HUDEP-2 (cell line): ENCODE measurements around the gene ZBTB20.

Experiments
- DNase-seq, 76 experiments: peaks; one replicate each; lab custom pipeline; 2025; ENCODE audit not compliant: unreplicated experiment in 76 of 76; lab: John Stamatoyannopoulos, UW

ZBTB20 gene

DNA sequence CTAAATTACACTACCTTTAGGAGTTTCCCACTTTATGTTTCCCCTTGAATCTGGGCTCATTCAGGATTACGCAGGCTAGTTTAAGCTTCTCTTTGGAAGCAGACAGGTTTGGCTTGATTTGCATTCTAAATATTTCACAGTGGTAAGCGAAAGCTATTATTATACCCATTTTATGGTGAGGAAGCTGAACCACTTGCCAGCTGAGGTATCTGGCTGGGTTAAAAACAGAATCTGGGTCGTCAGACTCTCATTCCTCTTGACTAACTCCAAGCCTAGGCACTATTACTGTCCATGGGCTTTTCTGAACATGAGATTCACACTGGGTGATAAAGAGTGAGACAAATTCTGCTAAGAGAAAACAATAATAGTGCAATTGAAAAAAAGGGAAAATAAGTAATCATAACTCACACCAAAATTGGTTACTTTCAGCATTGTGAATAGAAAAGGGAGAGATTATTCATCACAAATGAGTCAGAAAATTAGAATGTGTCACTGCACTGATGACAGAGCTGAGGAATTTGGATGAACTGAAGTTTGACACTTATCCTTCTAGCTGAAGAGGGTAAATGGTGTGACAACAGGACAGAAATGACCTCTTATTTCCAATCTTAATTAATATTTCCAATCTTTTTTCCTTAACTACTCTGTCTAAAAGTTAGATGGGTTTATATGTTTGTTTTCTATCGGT lies 642.0 kb downstream of the ZBTB20 start:
- no peak for DNase-seq

DNA sequence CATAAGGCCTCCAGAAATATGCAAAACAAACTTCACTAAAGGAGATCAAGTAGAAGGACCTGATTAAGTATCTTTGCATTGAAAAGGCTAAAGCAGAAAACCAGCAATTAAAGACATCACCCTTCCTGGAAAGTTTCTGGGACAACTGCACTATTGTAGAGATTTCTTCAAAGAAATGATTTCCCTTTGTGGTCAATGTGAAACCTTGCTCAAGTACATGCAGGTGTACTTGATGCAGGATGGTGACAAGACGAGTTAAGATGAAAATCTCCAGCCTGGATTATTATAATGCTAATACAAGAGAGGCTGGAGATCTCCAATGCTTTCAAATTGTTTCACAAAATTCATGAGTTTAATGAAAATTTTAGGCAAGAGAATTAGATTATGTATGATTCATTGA lies 644.9 kb downstream of the ZBTB20 start:
- no peak for DNase-seq

- no peak for DNase-seq
Observed at GRCh38 chr3:114499976-114500375, 647.1 kb downstream of the ZBTB20 start.

DNA sequence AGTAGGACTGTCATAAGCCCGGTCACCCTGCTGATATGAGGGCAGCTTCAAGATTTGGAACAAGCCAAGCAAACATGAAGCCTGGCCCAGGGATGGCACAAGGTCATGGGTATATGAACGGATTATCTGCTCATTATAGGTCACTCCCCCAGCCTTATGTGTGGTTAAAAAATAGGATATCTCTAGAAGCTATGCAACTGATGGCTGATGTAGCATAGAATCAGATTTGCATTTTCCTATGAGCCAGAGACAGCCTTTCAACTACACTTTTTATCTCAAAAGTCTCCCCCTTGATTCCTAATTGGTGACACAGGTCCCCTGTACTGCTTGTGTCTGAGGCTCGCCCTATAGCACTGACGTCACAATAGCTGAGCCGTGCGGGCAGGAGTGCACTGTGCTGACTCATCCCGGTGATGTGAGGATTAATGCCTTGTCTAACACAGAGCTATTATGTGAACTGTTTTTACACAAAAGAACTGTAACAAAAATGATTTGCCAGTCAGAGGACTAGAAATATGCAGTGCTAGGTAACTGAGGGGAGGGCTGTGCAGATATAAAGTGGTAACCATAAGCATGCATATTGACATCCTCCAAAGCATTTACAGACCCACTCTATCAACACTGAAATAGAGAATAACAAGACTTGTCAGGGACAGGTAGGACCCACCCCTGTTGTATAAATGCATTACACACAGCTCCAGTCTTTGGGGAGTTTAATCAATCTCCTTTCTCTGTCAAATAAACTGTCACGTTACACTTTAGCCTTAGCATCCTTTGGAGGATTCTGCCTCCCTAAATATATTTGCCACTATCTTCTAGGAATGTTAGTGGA lies 648.3 kb downstream of the ZBTB20 start:
- no peak for DNase-seq

DNA sequence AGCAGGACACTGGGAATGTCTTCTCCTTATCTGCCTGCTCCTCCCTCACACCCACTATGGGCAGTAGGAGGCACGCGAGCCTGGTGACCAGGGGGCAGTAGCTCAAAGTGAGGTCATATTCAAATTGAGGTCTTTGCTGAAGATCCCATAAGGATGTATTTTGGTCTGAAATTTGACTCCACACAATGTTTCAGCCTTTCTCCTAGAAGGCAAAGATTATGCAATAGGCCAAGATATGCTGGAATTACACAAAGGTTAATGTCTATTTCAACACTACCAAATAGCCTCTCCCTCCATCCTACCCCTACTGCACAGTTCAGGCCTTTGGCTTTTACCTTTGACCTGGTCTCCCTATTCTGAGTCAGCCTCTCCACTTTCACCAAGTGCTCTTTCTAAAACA lies 650.2 kb downstream of the ZBTB20 start:
- no peak for DNase-seq

DNA sequence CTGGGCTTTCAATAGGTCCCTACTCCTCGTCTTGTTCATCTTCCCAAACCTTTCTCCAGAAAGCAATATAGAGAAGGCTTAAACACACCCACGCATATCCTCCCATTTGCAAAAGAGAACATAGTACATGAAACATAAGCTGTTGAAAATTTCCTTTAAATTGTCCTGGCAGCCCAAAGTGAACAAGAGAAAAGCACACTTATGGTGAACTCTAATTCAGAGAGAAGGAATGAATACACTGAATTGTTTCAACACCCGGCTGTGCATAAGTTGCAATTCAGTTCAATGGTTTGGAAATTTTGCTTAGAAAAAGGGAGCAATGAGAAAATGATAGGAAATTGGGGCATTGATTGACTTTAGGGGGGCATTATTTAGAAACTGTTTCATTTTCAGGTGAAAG lies 650.6 kb downstream of the ZBTB20 start:
- no peak for DNase-seq

DNA sequence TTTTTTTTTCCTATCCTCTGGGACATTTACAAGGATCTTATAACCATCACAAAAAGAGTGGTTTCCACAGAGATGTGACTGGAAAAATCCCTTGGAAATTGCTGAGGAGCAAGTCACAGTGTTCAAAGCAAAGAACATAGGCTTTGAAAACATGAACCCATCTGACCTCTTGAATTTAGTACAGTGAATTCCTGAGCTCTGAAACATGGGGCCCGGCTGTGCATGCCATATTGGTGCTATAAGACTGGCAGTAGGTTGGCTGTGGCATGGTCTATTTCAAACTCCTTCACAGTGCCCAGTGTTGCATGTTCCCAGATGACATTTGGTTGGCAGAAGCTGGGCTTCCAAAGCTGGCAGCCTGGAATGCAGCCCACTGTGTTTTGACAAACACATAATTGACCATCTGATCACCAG lies 651.1 kb downstream of the ZBTB20 start:
- DNase-seq: no peak

DNA sequence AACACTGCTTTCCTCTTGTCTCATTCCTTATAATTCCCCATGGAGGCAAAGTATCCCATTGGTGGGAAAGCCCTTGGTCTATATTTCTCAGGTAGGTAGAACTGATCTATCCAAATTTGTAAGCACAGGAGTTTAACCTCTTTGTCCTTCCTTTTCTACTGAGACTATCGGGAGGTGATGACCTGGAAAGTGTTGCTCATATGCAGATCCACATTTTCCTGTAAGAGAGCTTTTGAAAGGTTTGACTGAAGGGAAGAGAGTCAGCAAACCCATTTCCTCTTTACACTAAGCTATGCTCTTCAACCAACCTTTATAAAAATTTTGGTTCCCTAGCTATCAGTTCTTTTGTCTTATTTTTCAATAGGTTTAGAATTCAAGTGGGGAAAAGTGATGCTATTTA lies 652.6 kb downstream of the ZBTB20 start:
- DNase-seq: no peak

GRCh38 chr3:114490829-114491228 lies 656.3 kb downstream of the ZBTB20 start:
- no peak for DNase-seq

DNA sequence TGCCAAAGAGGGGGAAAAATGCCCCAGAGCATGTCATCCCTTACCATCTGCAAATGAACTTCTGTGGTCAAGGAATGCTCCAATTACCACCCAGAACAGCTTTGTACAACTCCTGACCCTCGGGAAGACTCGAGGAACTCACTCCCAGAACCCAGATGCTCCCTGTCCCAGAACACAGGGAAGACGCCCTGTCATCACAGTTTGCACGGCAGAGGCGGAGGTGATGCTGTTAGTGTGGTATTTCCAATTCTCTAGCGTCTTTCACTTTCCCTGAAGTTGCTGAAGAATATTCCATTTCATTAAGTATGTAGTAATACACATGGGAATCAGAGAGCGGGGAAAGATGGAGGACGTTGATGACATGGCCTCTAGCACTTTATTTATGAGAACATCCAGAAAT lies 659.6 kb downstream of the ZBTB20 start:
- DNase-seq: no peak

DNA sequence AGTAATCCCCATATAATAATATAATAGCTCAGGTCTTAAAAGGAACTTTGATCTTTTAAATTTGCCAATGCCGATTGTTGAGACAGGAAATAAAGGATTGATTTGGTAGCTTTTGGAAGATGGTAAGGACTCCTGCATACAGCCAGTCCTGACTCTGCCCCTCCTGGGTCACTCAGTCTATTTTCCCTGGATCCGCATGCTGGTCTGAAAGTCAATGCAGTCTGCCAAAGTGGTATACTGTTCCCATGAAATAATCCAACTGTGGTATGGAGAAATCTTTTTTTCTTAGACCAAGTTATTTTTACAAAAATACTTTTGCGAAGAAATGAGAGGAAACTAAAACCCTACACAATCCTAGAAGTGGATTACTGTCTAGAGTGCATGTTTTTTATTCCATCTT lies 662.2 kb downstream of the ZBTB20 start:
- DNase-seq: no peak

DNA sequence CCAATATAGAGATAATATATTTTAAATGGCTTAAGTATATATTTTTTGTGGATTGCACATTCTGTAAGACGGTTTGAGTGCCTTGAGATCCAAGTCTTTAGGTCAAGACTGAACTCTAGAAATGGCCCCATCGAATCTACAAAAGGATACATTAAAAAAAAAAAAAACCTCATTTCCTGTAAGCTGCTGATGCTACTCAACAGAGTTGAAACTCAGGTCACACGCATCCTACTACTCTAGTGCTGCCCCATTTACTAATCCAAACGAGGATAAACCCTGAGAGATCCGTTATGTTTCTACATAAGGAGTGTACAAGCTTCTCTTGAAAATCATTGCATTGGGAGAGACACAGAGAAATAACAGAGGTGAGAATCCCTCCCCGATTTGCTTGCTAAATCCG lies 666.0 kb downstream of the ZBTB20 start:
- DNase-seq: no peak

DNA sequence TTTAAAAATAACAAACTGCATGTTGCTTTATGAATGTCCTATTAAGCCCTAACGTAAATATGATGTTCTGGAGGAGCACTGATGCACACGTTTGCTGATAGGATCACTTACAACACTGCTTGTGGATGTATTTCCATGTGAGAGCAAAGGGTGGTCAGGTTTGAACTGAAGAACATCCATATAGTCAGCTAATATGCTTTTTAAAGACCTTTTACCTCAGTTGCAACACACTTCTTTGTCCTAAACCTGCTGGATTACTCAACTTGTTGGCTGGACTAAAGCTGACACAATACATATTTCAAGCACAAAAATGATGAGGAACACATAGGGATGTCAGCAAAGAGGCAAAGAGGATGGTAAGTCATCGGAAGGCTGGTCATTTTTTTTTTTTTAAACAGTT lies 666.6 kb downstream of the ZBTB20 start:
- DNase-seq: no peak

DNA sequence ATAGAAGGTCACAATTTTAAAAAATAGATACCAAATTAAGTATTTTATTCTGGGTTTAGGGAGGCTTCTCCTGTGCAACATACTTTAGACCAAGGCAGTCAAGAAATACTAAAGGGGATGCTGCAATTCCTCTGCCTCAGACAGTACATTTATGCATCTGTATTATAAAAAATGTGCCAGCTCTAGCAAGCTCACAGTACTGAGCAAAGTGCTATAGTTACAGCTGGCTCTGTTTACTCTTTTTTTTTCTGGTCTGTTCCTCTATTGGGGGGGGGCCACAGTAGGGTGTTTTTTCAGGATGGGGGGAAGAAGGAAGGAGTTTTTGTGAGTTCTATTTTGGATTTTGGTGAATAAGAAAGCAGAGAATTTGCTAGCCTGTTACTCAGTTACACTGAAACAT lies 668.3 kb downstream of the ZBTB20 start:
- no peak for DNase-seq

- no peak for DNase-seq
Observed at GRCh38 chr3:114476511-114476910, 670.6 kb downstream of the ZBTB20 start.

GRCh38 chr3:114471478-114471877 lies 675.6 kb downstream of the ZBTB20 start:
- DNase-seq: no peak

- DNase-seq: no peak
Observed at GRCh38 chr3:114469070-114469469, 678.0 kb downstream of the ZBTB20 start.

DNA sequence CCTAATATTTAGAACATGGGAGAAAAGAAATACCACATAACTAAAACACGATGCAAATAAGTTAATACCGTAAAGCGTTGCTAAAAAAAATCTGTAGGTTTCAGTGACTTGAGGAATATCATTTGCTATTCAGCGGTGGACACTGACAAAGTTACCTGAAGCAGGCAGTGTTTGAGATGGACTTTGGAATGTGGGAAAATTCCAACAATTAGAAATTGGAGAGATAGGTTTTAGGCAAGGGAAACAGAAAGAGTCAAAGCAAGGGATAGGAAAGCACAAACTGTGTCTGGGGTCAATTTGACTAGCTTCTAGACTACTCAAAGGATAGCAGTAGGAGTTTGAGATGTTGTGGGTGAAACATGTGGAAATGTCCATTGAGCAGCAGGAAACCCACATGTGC lies 680.3 kb downstream of the ZBTB20 start:
- no peak for DNase-seq

GRCh38 chr3:114466251-114466650 lies 680.8 kb downstream of the ZBTB20 start:
- no peak for DNase-seq

DNA sequence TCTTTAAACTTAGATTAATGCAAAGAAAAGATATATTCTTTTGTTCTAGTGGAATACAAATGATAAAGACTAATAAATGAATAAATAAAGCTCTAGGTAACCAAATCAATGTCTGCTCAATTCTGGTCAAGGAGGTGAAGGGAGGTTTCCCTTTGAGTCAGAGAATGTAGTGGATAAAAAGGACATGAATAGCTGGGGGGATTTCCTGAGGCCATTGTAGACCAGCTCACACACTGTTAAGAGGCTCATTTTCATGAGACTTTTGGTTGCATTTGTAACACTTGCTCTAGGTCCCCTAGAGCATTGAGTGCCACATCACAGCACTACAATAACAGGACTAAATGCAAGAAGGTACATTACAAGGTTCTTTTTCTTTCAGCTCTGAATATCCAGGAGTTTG lies 682.5 kb downstream of the ZBTB20 start:
- no peak for DNase-seq

DNA sequence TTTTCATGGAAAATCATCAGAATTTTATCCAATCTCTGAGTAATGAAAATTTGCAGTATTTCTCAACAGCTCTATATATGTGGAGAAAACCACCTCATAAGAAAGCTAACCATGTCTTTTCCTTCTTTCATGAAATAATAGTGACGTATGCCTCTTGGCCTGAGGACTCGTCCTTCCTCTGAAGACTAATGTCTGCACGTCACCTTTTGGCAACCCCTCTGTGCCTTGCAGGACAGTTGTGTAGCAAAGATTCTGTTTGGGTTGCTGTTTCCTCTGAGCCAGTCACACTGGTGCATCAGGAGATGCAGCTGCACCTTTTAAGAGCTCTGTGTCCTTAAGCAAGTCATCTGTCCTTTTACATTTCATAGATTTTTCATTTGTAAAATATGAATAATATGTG lies 684.3 kb downstream of the ZBTB20 start:
- no peak for DNase-seq

- DNase-seq: no peak
Observed at GRCh38 chr3:114460459-114460858, 686.6 kb downstream of the ZBTB20 start.
